CD4-positive, alpha-beta T cell treated with Interleukin-15 for 1 hour (primary cell): ENCODE measurements around the gene RHOC.
"Not testable (repeated sequence)": the region's sequence is repeated elsewhere in the genome, so short reads cannot be mapped to it uniquely, and the experiment has no call there.

Source experiments
- DNase-seq: peaks from one replicate; pipeline ENCODE4 v3.0.0-alpha.2; 2020

Gene RHOC

DNA sequence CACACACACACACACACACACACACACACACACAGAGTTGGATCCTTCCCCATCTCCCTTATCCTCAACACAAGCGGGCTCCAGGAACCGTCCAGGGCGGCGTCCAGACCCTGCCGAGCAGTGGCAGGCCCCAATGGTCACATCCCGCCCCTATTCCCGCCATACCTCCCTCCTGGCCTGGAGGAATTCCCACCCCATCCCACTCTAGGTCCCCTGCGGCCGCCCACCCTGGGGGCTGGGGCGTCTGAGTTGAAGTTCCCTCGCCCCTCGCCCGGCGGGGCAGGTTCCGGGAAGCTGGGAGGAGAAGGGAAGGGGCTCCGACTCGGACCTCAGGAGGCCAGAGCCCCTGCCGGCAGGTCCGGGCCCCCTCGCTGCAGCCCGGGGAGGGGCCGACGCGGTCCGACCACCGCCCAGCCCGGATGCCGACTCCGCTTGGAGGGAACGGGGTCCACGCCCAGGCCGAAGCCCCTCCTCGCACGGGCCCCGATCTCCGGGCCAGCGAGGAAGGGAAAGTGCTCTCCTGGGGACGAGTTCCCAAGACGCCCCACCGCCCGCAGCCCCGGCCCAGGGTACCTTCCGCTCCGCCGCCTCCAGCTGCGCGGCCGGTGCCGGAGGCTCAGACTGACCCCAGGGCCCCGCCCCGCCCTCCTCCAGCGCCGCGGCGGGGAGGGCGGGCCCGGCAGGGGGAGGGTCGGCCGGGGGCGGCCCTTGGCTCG is at the start of gene RHOC:
Gene RHOC (minus strand): TSS at position 623 of the 716 bp plus-strand sequence. CDS start 3,328 bp downstream, outside the sequence.
- peak; percentile 46 for DNase-seq

DNA sequence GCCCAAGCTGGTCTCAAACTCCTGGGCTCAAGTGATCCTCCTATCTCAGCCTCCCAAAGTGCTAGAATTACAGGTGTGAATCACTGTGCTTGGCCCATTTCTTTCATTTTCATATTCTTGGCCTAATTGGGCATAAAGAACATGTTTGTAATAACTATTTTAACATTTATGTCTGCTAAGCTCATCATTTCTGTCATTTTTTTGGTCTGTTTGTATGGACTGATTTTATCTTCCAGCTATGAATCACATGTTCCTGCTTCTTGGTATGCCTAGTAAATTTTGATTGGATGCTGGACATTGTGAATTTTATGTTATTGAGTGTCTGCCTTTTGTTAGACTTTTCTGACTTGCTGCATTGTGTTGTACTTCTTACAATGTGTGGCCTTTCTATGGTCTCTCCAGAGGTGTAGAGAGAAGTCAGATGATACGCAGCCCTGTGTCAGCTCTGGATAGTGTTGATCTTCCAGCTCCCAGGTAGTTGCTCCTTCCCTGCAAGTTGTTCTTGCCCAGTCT is 47.2 kb upstream of the RHOC start:
- no peak for DNase-seq

DNA sequence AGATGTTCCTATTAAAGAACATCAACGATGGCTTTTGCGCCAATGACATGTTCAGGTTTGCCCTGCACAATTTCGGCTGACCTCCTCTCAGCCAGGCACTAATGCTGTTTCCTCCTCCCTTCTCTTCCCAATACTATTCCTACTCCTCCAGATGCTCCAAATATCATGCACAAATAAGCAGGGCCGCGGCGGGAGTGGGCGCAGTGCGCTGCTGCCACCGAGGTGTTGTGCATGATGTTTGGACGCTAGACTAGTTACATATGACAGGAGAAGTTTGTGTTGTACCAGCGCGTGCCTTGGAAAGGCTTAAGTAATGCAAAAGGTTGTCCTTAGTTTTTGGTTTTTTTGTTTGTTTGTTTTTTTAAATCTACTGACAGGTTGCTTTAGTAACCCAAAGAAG is 41.5 kb upstream of the RHOC start:
- no peak for DNase-seq

DNA sequence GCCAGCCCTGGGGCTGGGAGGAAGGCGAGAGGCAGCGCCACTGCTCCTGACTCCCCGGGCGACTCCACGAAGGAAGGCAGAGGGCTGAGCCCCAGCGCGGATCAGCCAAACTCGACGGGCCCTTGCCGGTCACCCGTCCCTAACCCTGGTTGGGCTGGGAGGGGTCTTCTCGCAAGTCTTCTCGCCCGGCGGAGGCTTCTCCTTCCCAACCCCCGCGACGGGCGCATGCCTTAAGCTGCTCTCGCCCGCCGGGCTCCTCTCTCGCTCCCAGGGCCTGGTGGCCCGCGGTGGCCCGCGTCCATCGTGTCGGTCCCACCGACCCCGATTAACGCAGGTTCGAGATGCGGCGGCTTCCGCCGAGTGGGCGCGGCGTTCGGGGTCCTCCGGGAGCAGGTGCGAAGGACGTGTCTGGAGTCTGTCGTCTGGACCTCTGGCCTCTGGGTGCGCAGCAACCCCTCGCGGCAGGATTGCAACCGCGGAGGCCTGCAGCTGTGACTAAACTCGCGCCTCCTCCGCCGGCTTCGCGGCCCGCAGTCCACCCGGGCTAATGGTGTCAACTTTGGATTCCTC is 37.2 kb upstream of the RHOC start:
- DNase-seq, result no peak

DNA sequence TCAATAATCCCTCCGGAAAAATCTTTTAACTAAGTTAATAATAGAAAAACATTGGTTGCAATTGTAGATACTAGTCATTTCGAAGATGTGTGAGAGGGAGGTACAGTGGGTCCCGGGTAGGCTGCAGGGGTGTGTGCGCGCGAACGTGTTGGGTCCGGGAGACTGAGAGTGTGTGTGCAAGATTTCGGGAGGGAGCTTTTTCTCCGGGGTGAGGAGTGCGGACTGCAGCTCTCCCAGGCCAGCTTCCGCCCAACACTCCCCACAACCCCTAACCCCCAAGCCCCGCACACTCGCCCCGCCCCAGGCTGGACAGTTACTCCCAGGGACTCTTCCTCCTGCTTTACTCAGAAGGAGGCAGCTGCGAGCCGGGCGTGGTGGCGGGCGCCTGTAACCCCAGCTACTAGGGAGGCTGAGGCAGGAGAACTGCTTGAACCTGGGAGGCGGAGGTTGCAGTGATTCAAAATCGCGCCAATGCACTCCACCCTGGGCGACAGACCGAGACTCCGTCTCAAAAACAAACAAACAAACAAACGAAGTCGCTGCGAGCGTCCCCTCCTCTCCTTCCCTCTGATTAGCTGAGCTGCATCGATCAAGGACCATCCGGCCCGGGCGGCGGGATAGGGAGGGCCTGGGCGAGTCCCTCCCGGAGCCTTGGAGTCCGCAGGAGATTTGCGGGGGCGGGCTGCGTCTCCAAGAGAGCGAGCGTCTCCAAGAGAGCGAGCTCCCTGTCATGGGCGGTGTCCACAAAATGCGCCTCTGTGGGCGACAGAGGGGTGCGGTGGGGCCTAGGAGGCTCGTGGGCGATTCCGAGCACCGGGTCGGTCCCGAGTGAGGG is 36.5 kb upstream of the RHOC start:
- DNase-seq, result no peak

DNA sequence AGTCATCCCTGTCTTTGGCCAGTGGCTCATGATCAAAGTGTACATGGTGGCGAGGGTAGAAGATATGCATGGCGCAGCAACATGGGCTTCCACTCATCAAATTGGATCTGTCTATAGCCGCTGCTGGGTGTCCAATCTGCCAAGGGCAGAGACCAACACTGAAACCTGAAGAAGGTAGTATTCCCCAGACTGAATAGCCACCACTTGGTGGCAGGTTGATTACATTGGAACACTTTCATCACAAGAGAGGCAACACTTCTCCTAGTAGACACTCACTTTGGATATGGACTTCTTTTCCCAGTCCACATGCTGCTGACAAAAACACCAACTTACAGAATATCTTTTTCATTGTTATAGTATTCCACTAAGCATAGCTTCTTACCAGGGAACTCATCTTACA is 30.6 kb upstream of the RHOC start:
- no peak for DNase-seq

DNA sequence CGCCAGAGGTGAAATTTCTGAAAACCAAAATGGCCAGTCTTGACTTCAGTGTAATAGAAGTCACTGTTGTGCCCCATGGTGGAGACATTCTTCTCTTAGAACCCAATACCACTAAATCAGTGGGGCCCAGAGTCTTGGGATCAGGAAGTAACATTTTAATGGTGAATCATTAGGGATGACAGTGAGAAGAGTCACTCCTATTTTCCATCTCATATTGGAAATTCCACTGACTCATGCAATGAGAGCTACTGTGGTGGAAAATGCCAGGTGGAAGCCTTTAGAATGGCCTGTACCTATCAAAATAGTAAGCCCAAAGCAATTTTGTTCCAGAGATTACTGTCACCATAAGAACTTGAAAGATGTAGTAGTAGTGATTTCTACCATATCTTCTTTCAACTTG is 28.8 kb upstream of the RHOC start:
- DNase-seq, result no peak

DNA sequence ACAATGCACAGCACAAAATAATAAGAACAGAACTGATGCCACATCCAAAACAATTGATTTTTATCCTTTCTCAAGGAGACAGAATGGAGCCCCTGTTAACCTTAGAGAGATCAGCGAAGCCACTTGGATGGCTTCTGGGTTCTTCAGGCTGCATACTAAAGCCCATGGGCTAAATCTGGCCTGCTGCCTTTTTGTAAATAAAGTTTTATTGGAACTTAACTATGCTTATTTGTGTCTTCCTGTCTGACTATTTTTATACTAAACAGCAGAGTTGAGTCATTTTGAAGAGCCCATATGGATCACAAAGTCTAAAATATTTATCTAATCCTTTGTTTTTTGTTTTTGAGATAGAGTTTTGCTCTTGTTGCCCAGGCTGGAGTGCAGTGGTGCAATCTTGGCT is 24.5 kb upstream of the RHOC start:
- no peak for DNase-seq

DNA sequence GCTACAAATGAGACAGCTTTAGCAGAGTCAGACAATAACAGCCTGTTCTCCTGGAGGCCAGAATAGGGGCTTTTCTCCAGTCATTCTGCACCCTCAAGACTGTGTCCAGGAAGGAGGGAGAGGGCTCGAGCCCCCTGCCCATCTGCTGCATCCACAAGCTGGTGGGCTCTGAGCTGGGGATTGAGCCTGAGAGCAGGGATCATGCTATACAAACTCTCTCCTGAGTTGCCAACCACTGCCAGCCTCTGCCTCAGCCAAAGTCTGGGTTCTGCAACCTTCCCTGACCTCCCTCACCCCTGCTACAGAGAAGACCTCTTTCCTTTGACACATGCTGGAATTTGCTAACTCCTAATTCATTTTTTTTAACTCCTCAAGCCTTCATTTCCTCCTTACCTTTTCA is 23.0 kb upstream of the RHOC start:
- DNase-seq, result no peak

DNA sequence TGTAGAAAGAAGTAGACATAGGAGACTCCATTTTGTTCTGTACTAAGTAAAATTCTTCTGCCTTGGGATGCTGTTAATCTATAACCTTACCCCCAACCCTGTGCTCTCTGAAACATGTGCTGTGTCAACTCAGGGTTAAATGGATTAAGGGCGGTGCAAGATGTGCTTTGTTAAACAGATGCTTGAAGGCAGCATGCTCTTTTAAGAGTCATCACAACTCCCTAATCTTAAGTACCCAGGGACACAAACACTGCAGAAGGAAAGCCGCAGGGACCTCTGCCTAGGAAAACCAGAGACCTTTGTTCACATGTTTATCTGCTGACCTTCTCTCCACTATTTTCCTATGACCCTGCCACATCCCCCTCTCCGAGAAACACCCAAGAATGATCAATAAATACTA is 22.1 kb upstream of the RHOC start:
- DNase-seq, result not testable (repeated sequence)

DNA sequence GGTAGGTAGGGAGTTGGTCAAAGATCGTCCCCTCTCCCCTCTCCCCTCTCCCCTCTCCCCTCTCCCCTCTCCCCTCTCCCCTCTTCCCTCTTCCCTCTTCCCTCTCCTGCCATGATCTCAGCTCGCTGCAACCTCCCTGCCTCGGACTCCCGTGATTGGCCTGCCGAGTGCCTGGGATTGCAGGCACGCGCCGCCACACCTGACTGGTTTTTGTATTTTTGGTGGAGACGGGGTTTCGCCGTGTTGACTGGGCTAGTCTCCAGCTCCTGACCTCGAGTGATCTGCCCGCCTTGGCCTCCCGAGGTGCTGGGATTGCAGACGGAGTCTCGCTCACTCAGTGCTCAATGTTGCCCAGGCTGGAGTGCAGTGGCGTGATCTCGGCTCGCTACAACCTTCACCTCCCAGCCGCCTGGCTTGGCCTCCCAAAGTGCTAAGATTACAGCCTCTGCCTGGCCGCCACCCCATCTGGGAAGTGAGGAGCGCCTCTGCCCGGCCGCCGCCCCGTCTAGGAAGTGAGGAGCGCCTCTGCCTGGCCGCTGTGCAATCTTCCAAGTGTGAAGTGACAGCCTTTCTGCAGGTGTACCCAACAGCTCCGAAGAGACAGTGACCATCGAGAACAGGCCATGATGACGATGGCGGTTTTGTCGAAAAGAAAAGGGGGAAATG is 21.5 kb upstream of the RHOC start:
- not testable (repeated sequence) for DNase-seq

DNA sequence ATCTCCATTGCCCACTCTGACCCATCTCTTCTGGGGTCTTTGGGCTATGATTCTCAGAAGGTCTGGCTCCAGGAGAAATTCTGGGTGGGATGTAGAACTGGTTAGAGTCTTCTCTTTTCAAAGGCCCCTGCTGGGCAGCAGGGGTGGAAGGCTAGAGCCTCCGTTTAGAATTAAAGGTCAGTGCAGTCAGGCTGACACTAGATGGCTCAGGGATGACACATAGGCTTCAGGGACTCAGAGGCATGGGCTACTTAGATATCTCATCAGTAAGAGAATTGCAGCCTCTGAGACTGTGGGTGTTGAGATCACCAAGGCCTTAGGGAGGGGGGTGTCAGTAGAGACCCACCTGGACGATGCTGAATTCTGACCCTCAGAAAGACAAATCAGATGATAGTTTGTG is 20.8 kb upstream of the RHOC start:
- no peak for DNase-seq

DNA sequence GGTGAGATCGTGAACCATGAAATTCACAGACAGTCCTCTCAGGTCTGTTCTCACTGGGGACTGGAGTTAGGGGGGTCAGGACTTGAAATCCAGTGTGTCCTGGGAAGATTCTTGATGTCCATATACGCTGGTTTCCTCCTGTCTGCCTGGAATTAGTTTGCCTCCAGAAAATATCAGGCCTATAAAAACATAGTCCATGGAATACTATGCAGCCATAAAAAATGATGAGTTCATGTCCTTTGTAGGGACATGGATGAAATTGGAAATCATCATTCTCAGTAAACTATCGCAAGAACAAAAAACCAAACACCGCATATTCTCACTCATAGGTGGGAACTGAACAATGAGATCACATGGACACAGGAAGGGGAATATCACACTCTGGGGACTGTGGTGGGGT is 17.3 kb upstream of the RHOC start:
- DNase-seq, result not testable (repeated sequence)

DNA sequence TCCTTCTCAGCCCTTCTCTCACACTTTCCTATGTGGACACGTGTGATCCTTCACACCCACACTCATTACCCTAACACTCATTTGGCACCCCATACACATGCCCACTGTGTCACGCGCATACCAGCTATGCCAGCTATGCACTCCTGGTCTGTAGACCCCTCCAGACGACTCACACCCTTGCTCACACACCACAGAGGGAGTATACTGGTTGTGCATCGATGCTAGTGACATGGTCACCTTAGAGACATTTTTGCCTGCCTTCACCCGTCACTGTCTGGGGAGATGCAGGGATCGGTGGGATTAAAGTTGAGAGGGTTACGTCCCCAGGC is 16.5 kb upstream of the RHOC start:
- DNase-seq, result no peak

DNA sequence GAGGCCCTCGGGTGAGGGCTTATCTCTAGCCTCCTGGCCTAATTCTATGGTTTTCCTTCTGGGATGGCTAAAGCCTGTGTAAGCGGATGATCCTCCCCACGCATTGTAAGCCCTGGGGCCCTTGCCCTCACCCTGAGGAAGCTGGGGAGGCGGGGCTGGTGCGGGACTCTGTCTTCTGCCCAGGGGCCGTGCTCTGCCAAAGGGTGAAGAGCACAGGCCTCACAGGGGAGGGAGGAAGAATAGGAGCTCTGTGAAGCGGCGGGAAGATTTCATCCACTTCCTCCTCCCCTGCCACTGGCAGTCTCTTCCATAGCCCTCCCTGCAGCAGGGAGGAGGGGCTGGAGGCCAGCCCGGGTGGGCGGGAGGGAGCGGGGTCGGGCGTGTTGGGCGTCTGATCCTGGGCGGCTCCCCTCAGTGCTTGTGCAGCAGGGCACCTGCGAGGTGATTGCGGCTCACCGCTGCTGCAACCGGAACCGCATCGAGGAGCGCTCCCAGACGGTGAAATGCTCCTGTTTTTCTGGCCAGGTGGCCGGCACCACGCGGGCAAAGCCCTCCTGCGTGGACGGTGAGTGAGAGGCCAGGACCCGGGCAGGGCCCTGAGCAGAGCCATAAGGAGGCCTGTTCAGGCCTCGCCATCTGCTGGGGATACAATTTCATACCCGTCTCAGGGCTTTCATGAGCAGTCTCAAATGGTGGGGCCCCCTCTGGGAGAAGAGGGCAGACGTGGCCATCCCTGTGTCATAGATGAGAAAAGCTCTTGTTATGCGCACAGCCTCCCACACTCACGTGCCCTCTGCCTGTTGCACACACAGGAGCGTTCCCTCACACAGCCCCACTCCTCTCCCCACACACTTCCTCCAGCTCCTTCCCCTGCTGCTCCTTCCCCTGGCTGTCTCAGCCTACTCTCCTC is 15.9 kb upstream of the RHOC start:
- no peak for DNase-seq

DNA sequence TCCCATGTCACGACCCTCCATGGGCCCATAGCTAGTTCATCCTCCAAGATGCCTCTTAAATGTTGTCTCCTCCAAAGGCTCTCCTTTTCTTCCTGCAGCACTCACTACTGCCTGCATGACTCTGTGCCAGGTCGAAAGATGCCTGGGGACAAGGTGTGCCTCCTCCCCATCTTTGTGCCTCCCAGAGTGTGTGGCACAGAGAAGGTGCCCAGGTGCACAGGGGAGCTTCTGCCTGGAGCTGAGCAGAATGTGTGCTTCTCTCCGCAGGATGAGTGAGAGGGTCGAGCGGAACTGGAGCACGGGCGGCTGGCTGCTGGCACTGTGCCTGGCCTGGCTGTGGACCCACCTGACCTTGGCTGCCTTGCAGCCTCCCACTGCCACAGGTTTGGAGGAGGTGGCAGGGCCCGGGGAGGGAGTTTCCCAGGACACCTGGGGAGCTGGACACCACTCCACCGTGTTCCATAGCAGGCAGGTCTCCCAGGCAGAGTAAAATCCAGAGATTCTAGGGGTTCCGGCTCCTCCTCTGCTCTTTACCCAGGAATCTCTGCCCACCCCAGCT is 15.1 kb upstream of the RHOC start:
- DNase-seq, result no peak

DNA sequence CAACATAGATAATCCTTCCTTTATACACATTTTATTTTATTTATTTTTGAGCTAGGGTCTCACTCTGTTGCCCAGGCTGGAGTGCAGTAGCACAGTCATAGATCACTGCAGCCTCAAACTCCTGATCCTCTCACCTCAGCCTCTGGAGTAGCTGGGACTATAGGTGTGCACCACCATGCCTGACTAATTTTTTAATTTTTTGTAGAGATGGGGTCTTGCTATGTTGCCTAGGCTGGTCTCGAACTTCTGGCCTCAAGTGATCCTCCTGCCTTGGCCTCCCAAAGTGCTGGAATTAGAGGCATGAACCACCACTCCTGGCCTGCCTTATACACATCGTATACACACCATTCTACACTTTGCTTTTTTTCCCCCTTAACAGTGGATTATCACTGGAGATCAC is 14.4 kb upstream of the RHOC start:
- DNase-seq, result not testable (repeated sequence)

DNA sequence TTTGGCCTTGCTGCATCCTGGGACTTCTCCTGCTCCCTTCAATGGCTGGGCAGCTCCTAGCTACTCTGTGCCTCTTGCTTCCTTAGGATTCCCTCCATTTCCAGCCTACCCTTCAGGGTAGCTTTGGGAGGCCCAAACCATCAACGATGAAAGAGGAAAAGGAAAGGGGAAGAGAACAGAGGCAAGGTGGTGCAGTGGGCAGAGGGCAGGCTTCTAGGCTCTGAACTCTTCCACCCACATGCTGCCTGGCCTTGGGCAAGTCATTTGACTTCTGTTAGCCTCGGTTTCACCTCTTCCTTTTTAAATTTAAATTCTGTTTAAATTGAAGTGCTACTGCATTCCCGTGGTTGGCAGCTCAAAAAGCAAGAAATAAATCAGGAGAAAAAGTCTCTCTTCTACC is 13.9 kb upstream of the RHOC start:
- DNase-seq, result no peak

DNA sequence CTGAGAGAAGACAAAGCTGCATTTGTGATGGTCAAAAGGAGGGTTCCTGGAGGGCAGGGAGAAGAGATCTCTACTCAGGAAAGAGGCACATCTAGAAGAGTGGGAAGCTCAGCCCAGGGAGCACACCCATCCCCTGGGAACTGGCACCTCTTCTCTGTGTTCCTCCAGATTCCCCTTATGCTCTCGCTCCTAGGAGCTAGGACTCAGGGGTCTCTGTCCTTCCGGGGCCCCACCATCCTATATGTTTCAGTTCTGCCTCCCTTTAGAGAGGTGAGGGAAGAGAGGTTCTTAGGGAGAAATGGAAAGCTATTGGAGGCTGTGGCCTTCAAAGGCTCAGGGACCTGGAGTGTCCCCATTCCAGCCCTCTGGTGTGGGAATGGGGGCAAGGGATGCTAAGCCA is 12.8 kb upstream of the RHOC start:
- no peak for DNase-seq

DNA sequence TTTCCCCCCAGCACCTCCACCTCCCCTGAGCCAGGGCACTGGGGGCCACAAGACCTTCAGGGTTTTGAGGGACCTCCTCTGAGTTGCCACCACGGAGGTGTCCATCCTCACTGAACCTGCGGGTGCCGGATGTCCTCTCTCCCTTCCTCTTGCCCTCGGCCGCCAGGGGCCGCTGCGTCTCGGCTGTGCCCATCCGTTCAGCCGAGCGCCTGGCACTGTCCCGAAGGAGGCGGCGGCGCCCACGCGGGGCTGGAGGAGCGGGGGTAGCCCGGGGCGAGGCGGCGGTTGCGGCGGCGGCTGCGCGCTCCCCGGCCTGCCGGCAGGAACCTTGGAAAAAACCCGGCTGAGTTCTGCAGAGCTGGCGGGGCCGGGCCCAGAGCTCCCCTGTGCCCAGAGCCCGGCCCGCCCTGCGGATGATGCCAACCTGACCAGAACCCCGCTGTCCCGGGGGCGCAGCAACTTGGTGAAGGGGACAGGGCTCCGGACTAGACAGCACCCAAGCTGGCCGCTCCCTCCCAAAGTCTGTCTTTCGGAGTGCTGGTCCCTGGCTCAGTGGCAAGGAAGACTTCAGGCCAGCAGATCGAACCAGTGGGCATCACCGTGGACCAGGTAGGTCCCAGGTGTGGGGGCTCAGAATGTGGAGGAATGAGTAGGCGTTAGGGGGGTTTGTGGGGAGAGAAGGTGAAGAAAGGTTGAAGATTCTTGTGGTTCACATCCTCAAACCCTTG is 11.9 kb upstream of the RHOC start:
- peak; percentile 72 for DNase-seq

DNA sequence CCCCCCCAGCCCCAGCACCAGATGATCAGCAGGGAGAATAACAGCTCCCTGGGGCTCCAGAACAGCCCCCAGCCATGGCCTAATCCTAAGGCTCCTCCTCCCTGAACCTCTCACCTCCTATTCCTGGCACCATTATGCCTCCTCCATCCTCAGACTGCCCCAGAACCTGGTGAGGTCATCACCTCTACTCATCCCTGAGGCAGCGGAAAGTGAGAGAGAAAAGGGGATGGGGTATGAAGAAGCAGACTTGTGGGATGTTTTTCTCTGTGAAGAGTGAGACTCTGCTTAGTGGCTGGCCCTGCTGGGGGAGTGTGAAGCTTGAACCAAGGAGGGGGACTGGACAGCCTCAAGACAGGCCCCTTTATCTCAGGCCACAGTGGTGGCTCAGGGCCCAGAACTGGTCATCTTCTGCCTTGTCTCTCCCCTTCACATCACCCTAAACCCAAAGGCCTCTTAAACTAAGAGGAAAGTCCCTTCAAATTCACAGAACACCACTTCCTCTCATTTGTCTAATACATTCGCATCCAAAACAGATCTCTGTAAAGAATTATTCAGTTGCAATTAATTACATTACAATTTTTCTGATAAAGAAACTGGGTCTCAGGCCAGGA is 10.4 kb upstream of the RHOC start:
- no peak for DNase-seq
